ENCODE measurements around the gene PPP1R9A. TPM values are rescaled to one million over a fixed set of nuclear protein-coding genes. Genes with fewer than 3 reads are reported as not detected.

PPP1R9A gene
- polyA plus RNA-seq, 1 donor from 2014 or later = 52.8 TPM

DNA sequence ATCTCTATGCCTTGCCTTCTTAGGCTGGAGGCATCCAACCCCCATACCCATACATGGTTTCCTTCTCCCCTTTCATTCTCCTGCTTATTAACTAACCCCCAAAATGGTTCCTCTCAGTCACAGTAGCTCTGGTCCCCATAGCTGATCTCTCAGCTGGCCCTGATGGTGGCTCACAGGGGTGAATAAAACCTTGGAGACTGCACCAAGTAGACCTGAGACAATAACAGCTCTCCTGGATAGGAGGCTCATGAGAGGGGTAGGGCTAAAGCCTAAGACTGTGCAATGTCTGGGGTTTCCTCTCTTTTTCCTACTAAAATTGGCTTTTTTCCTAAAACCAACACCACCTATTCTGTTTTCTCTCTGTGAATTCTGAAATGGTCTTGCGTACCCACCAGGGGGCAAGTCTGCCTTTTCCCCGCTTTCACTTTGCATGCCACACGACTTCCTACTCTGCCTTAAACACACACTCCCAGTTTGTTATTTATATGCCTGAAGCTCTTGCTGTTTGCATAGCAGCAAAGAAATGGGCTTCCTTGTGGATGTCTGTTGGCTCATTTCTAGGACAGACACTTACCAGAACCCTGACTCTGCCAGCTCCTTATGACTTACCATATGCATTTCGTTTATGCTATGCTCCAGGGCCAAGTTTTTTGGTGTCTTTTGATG is 435.4 kb downstream of the PPP1R9A start:
- Histone ChIP-seq H3K9ac (ENCODE audit: low read length) (no peak overlapping the region), H3K9me3 (ENCODE audit: low read length) (no peaks in the 10 kb centered on the region)

More for the DNA sequence above, 435.4 kb downstream of the PPP1R9A start:
- Histone ChIP-seq H3K79me2 (replicated peaks; ENCODE audit: insufficient read depth, low read length) (no peaks in the 10 kb centered on the region), H3K27me3 (ENCODE audit: insufficient read depth, low read depth, low read length) (no peaks in the 10 kb centered on the region), H4K20me1 (ENCODE audit: insufficient read depth) (no peaks in the 10 kb centered on the region), H3K36me3 (ENCODE audit: insufficient read depth, low read length) (no peaks in the 10 kb centered on the region), H3K27ac (ENCODE audit: low read length) (no peak overlapping the region), H3K4me2 (ENCODE audit: low read length) (no peak overlapping the region), H3F3A (ENCODE audit: insufficient read depth, low read length, poor library complexity, severe bottlenecking) (no peaks in the 10 kb centered on the region), H2AFZ (ENCODE audit: low read depth, low read length) (no peak overlapping the region), H3K4me3 (ENCODE audit: low read length) (no peak overlapping the region), H3K9me2 (ENCODE audit: insufficient read depth, low read length) (no peaks in the 10 kb centered on the region)
- TF ChIP-seq SMC3 (conservative IDR thresholded peaks at IDR 0.05; ENCODE audit: poor library complexity) = no peak
- no peak for TF ChIP-seq POLR2AphosphoS5 (IDR thresholded peaks at IDR 0.05)
- TF ChIP-seq TAF1 (IDR thresholded peaks at IDR 0.05; ENCODE audit: low read depth) = no peak
- TF ChIP-seq, protein P1, sequence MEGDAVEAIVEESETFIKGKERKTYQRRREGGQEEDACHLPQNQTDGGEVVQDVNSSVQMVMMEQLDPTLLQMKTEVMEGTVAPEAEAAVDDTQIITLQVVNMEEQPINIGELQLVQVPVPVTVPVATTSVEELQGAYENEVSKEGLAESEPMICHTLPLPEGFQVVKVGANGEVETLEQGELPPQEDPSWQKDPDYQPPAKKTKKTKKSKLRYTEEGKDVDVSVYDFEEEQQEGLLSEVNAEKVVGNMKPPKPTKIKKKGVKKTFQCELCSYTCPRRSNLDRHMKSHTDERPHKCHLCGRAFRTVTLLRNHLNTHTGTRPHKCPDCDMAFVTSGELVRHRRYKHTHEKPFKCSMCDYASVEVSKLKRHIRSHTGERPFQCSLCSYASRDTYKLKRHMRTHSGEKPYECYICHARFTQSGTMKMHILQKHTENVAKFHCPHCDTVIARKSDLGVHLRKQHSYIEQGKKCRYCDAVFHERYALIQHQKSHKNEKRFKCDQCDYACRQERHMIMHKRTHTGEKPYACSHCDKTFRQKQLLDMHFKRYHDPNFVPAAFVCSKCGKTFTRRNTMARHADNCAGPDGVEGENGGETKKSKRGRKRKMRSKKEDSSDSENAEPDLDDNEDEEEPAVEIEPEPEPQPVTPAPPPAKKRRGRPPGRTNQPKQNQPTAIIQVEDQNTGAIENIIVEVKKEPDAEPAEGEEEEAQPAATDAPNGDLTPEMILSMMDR (IDR thresholded peaks at IDR 0.05; ENCODE audit: poor library complexity, severe bottlenecking) = no peak
- TF ChIP-seq MXI1 (conservative IDR thresholded peaks at IDR 0.05; ENCODE audit: poor library complexity, severe bottlenecking) = no peak
- no peak for TF ChIP-seq EP300 (conservative IDR thresholded peaks at IDR 0.05; ENCODE audit: poor library complexity, severe bottlenecking)
- TF ChIP-seq RAD21 (conservative IDR thresholded peaks at IDR 0.05) = no peak

Small RNAs within 50 kb of the gene (small RNA-seq; reads per million reads assigned to genes)
- gene AC002429.1 = 0 reads per million in 3 experiments
- 0 reads per million in 3 experiments for gene HINT1P2
- gene RNU4-16P = 0 to 0.08 (median 0) reads per million in 3 experiments

All from neural cell (in vitro differentiated cells).